Activated CD4-positive, alpha-beta T cell treated with anti-CD3 and anti-CD28 coated beads, Interleukin-2, Interleukin-6, amounts not matched to agents 100 ng/mL and 50 ng/mL, durations not matched to agents 16 hours and 8 hours (primary cell): ENCODE measurements around the gene NOXO1.
"Not testable (repeated sequence)": the region's sequence is repeated elsewhere in the genome, so short reads cannot be mapped to it uniquely, and the experiment has no call there.

Source experiments
- DNase-seq: peaks from one replicate; pipeline ENCODE4 v3.0.0-alpha.2; 2020

NOXO1 gene

GRCh38 chr16:1981398-1981836, at the start of gene NOXO1:
Gene NOXO1 (minus strand): TSS chr16:1981469. CDS start chr16:1981179, 290 bp downstream.
- DNase-seq = no peak

- no peak for DNase-seq
These were observed 48.8 kb upstream of the NOXO1 start for GRCh38 chr16:2030036-2030435.

DNA sequence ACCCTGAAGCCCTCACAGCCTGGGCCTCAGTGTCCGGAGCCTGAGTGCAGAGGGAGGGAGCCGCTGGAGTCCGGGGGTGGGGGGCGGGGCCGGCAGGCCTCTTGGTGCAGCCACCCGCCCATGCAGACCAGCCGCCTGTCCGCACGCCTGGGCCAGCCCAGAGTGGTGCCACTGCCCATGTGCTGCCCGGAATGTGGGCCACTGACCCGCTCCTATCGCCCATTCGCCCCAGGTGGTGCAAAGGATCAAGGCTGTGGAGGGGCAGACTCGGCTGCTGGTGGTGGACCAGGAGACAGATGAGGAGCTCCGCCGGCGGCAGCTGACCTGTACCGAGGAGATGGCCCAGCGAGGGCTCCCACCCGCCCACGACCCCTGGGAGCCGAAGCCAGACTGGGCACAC, 48.1 kb upstream of the NOXO1 start:
- no peak for DNase-seq

- DNase-seq = no peak
These were observed 47.5 kb upstream of the NOXO1 start for GRCh38 chr16:2028620-2029220.

- no peak for DNase-seq
These were observed 46.9 kb upstream of the NOXO1 start for GRCh38 chr16:2028146-2028545.

GRCh38 chr16:2027024-2028010, 46.0 kb upstream of the NOXO1 start:
- no peak for DNase-seq

- DNase-seq = peak; percentile 26
These were observed 45.3 kb upstream of the NOXO1 start, which contains the start of gene NHERF2 for GRCh38 chr16:2026461-2027023. Gene NHERF2 (plus strand): TSS chr16:2026902. CDS start chr16:2027006, 104 bp downstream.

DNA sequence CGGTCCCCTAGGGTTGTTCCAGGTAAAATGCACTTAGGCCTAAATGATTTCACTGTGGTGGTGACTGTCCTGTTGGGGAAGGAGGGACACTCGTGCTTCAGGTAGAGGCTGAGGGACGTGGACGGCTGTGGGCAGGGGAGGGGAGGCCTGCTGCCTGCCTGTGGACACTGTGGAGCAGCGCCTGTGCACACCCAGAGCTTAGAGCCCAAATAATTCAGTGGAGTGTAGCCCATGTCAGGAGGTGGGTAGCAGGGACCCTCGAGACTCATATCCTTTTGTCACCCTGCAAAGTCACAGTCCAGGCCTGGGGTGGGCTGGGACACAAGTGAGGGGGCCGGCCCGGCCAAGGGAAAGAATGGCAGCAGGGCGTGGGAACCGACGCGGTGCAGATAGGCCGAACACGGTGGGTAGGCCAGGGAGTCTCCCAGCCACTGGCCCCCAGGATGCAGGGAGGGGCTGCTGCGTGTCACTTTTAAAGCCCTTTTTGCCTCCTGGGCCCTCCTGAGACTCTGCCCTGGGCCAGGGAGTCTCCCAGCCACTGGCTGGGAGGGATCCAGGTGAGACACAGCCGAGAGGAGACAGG, 44.7 kb upstream of the NOXO1 start:
- no peak for DNase-seq

- no peak for DNase-seq
These were observed 44.0 kb upstream of the NOXO1 start for GRCh38 chr16:2025251-2025650.

- DNase-seq = no peak
These were observed 42.8 kb upstream of the NOXO1 start for GRCh38 chr16:2024032-2024420.

DNA sequence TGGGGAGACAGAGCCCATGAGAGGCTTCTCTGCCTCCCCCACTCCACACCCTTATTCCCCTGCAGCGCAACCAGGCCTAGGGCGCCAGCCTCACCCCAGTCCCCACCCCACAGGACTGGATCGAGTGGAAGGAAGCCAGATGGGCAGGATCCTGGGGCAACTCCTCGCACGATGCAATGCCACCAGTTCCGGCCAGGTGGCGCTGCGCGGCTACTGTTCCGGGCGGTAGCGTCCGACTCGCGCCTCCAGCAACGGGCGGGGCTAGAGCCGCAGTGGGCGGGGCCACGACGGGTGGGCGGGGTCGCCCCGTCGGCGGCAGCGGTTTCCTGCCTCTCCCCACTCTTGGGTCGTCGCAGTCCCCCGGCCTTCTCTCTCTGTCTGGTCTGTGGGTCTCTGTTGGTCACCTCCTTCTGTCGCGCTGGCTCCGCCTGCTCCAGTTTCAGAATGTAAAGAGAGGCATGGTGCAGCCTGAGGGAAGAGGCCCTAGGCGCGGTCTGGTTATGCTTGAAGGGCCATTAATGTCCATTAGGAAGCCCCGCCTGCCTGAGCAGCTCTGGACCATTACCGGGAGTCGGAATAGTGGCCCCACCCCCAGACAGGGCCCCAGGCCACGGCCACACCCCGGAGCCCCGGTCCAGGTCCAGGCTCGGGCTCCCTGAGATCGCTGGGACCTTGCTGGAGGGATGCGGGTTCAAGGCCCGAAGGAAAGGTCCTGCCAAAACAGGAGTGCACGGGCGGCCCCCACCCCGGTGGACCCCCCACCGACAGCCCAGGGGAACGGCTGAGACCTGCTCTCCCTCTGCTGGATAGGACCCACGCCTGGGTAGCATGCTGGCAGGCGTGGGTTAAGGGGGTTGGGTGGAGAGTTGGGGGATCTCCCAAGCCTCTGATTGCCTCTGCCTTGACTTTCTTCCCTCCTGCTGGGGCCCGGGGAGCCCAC, 42.1 kb upstream of the NOXO1 start:
- DNase-seq = peak; percentile 97

- peak; percentile 30 for DNase-seq
These were observed 41.4 kb upstream of the NOXO1 start for GRCh38 chr16:2022723-2023091.

DNA sequence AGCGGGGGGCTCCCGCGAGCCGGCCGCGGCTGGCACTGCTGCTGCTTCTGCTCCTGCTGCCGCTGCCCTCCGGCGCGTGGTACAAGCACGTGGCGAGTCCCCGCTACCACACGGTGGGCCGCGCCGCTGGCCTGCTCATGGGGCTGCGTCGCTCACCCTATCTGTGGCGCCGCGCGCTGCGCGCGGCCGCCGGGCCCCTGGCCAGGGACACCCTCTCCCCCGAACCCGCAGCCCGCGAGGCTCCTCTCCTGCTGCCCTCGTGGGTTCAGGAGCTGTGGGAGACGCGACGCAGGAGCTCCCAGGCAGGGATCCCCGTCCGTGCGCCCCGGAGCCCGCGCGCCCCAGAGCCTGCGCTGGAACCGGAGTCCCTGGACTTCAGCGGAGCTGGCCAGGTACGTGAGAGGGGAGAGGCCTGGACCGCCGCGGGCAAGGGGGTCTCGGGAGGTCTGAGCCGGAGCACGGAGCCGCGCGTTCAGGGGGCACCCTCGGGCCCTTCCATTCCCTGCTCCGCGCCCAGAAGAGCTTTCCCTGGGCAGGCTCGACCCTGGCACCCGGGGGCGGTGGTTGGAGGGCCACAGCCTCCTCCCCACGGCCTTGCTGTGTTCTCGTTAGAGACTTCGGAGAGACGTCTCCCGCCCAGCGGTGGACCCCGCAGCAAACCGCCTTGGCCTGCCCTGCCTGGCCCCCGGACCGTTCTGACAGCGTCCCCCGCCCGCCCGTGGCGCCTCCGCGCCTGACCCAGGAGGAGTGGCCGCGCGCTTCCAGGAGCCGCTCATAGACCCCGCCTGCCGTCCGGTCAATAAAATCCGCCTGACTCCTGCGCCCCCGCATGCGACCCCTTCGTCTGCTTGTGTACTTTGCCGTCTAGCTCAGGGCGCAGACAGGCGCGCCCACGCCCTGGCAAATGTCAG, 38.9 kb upstream of the NOXO1 start:
- no peak for DNase-seq

DNA sequence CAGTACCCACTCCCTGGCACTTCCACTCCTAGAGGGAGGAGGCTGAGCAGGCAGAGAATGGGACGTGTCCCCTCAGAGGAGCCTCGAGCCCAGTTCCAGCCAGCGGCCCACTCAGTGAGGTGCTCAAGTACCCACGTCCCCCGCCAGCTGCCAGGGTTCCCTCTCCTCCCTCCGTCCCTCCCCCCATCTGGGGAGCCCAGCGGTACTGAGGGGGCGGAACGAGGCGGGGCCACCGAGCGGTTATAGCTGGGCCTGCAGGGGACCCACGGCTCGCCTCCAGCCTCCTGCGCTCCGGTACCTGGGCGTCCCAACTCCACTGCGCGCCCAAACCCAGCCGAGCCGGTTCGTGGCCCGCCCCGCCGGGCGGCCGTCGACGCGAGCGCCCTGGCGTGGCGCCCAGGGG, 38.2 kb upstream of the NOXO1 start, which contains the start of gene NPW:
Gene NPW, plus strand, starts transcription at position 268 of the 403 bp plus-strand sequence.
- no peak for DNase-seq

GRCh38 chr16:2016407-2016922, 35.2 kb upstream of the NOXO1 start:
- no peak for DNase-seq

DNA sequence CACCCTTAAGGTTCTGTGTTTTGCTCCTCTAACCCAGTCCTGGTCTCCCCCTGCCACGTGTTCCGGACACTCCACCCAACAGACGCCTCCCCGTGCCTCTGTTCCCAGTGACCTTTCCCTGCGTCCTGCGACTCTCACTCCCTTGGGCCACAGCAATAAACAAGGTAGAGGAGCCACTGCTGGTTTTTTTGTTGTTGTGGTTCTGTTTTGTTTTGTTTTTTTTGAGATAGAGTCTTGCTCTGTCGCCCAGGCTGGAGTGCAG, 34.6 kb upstream of the NOXO1 start:
- DNase-seq = no peak

GRCh38 chr16:2015117-2015946, 34.1 kb upstream of the NOXO1 start:
- no peak for DNase-seq

DNA sequence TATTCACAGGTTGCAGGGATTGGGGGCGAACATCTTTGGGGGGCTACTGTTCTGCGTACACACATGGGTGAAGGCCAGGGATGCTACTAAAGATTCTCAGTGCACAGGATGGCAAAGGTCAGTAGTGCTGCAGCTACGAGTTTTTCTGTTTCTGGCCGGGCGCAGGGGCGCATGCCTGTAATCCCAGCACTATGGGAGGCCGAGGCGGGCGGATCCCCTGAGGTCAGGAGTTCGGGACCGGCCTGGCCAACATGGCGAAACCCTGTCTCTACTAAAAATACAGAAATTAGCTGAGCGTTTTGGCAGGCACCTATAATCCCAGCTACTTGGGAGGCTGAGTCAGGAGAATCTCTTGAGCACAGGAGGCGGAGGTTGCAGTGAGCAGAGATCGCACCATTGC, 32.3 kb upstream of the NOXO1 start:
- DNase-seq = no peak

DNA sequence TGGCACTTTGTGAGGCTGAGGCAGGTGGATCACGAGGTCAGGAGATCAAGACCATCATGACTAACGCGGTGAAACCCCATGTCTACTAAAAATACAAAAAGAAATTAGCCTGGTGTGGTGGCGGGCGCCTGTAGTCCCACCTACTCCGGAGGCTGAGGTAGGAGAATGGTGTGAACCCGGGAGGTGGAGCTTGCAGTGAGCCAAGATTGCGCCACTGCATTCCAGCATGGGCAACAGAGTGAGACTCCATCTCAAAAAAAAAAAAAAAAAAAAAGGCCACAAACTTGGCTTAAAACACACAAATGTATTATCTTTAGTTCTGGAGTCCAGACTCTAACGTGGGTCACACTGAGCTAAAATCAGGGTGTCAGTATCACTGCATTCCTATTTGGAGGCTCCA, 30.5 kb upstream of the NOXO1 start:
- not testable (repeated sequence) for DNase-seq
